ENCODE measurements around the gene CACNB4. TPM values are rescaled to one million over a fixed set of nuclear protein-coding genes. Genes with fewer than 3 reads are reported as not detected.

Gene CACNB4
- polyA plus RNA-seq, 1 experiment: 0.12 TPM

GRCh38 chr2:151953467-151953866, 145.4 kb downstream of the CACNB4 start:
- TF ChIP-seq, protein P1, sequence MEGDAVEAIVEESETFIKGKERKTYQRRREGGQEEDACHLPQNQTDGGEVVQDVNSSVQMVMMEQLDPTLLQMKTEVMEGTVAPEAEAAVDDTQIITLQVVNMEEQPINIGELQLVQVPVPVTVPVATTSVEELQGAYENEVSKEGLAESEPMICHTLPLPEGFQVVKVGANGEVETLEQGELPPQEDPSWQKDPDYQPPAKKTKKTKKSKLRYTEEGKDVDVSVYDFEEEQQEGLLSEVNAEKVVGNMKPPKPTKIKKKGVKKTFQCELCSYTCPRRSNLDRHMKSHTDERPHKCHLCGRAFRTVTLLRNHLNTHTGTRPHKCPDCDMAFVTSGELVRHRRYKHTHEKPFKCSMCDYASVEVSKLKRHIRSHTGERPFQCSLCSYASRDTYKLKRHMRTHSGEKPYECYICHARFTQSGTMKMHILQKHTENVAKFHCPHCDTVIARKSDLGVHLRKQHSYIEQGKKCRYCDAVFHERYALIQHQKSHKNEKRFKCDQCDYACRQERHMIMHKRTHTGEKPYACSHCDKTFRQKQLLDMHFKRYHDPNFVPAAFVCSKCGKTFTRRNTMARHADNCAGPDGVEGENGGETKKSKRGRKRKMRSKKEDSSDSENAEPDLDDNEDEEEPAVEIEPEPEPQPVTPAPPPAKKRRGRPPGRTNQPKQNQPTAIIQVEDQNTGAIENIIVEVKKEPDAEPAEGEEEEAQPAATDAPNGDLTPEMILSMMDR (IDR thresholded peaks at IDR 0.05; ENCODE audit: insufficient read depth, low read depth, low read length): no peak
- DNase-seq (ENCODE audit: low read depth): no peak
- Histone ChIP-seq H3K36me3 (ENCODE audit: control insufficient read depth, insufficient read depth, low read length) (no peaks in the 10 kb centered on the region), H3K4me3 (ENCODE audit: low read depth, low read length) (no peak overlapping the region), H3K27me3 (ENCODE audit: control insufficient read depth, insufficient read depth, low read length) (no peaks in the 10 kb centered on the region)
- ChIA-PET POLR2A (no interaction called here), CTCF (interaction anchor here (0.8 kb wide), 1 partner anchor 46 kb away, joined by 3 read pairs; no protein-coding TSS in a partner anchor)

DNA sequence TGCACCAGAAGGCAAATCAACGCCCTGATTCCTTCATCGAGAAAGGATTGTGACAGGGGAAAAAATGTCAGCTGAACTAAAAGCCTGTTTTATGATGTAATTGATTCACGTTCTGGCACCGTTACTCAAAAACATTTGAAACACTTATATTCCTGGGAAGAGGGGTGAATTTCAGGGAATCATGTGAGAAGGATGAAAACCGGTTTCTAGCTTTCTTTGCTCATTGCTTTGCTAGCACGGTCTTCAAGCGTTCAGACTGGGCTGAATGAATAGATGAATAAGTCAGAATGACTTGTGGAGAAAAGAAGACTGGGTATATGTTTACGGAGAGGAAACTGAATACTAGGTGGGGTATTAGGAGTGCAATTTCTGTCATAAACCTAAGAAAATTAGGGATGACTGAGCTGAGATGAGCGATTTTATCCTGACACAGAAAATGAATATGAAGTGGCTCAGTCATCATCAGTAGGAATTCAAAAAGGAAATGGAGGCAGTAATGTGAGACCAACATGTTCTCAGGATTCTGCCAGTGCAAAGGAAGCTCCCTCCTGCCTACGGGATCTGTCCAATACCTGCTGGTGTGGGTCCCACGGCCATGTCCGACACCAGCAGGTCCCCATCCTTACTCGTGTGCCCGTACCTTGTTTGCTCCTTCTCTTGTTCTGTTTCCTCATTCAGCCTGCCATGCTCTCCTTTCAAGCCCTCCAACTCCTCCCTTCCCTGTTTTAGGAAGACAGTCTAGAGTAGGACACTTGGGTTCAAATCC, 146.0 kb downstream of the CACNB4 start:
- POLR2A ChIA-PET: no interaction called here
- Histone ChIP-seq H3K36me3 (ENCODE audit: control insufficient read depth, insufficient read depth, low read length) (no peaks in the 10 kb centered on the region), H3K4me3 (ENCODE audit: low read depth, low read length) (no peak overlapping the region), H3K27me3 (ENCODE audit: control insufficient read depth, insufficient read depth, low read length) (no peaks in the 10 kb centered on the region)
- no peak for DNase-seq (ENCODE audit: low read depth)
- TF ChIP-seq, protein P1 (IDR thresholded peaks at IDR 0.05; ENCODE audit: insufficient read depth, low read depth, low read length): no peak
- CTCF ChIA-PET: interaction anchor here (0.8 kb wide), 1 partner anchor 46 kb away, joined by 3 read pairs; no protein-coding TSS in a partner anchor

GRCh38 chr2:151947813-151948165, 151.1 kb downstream of the CACNB4 start:
- H3K4me3 ChIP-seq (ENCODE audit: low read depth, low read length): no peak overlapping the region
- no peak for DNase-seq (ENCODE audit: low read depth)
- ChIA-PET POLR2A (no interaction called here), CTCF (interaction anchor here (1.1 kb wide), 1 partner anchor 12 kb away, joined by 3 read pairs; no protein-coding TSS in a partner anchor)
- no peaks in the 10 kb centered on the region for H3K36me3 ChIP-seq (ENCODE audit: control insufficient read depth, insufficient read depth, low read length)
- TF ChIP-seq, protein P1 (IDR thresholded peaks at IDR 0.05; ENCODE audit: insufficient read depth, low read depth, low read length): no peak
- no peaks in the 10 kb centered on the region for H3K27me3 ChIP-seq (ENCODE audit: control insufficient read depth, insufficient read depth, low read length)

DNA sequence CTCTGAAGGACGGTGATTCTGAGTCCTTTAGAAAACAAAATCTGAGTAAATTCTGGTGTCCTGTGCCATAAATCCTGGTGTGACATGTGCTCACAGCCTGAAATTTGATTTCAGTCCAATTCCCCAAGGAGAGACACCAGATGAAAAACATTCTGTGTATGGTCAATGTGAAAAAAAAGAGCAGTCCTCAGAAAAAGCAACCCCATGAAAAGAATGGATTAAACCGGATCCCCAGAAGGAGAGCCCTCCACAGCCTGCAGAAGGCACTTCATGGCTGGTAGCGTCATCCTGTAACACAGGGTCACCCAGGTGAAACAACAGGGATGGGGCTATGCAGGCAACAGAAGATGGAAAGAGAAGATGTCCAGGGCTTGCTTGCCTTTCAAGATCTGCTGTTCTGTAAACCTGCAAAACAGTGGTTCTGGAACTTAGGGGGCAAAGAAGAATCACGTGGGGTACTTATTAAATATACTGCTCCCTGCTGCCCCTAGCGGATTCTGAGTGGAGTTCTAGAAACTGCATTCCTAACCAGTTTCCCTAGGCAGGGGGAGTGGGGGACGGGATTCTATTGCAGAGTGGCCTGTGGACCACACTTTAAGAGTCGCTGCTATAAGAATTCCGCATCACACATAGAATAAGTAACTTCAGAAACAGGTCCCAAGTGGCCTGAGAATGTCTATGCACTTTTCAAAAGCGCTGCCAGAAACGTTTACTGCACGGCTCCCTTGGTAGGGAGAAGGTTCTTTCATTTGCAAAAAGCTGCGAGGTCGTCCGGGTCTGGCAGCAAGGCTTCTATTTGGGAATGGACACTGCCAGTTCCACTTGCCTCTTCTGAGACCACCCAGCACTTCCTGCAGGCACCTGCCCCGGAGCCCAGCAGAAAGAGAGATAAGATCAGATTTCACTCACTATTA, 151.7 kb downstream of the CACNB4 start:
- CTCF ChIA-PET: no interaction called here
- no peak for DNase-seq (ENCODE audit: low read depth)
- TF ChIP-seq, protein P1 (IDR thresholded peaks at IDR 0.05; ENCODE audit: insufficient read depth, low read depth, low read length): peak; percentile 43; the same call in 1 of the 2 replicates
- POLR2A ChIA-PET: no interaction called here
- no peaks in the 10 kb centered on the region for H3K27me3 ChIP-seq (ENCODE audit: control insufficient read depth, insufficient read depth, low read length)
- H3K36me3 ChIP-seq (ENCODE audit: control insufficient read depth, insufficient read depth, low read length): no peaks in the 10 kb centered on the region
- no peak overlapping the region for H3K4me3 ChIP-seq (ENCODE audit: low read depth, low read length)

- POLR2A ChIA-PET: no interaction called here
- CTCF ChIA-PET: no interaction called here
- H3K36me3 ChIP-seq (ENCODE audit: control insufficient read depth, insufficient read depth, low read length): no peaks in the 10 kb centered on the region
- H3K27me3 ChIP-seq (ENCODE audit: control insufficient read depth, insufficient read depth, low read length): no peaks in the 10 kb centered on the region
- no peak overlapping the region for H3K4me3 ChIP-seq (ENCODE audit: low read depth, low read length)
- TF ChIP-seq, protein P1 (IDR thresholded peaks at IDR 0.05; ENCODE audit: insufficient read depth, low read depth, low read length): no peak
- DNase-seq (ENCODE audit: low read depth): no peak
These were observed 152.5 kb downstream of the CACNB4 start for GRCh38 chr2:151946250-151946884.

All from BJ (cell line).